ENCODE results near the gene SEMA6B.

The SEMA6B gene

GRCh38 chr19:4559569-4559968 lies at the start of gene SEMA6B:
Gene SEMA6B, minus strand, starts transcription at chr19:4559684. Its CDS starts 1,227 bp downstream, at chr19:4558457.
- H3K9ac ChIP-seq (ENCODE audit: insufficient read length) = no peak within 1 kb of the TSS
- TF ChIP-seq POLR2AphosphoS5 (IDR thresholded peaks at IDR 0.05; ENCODE audit: borderline replicate concordance, low read depth, low read length) (no peak), FOXP2 (optimal IDR thresholded peaks at IDR 0.05; ENCODE audit: control extremely low read depth, extremely low read length, insufficient read depth) (no peak), EZH2 (IDR thresholded peaks at IDR 0.05) (no peak)
- no peaks in the 10 kb centered on the region for H3K36me3 ChIP-seq (ENCODE audit: insufficient read depth, low read length)
- no peak for DNase-seq (ENCODE audit: low read depth, low spot score)
- H3K27ac ChIP-seq = no peak within 1 kb of the TSS
- no peak within 1 kb of the TSS for H3K4me3 ChIP-seq
- H3K9me3 ChIP-seq (ENCODE audit: low read depth, low read length) = no peaks in the 10 kb centered on the region

- no peaks in the 10 kb centered on the region for H3K9me3 ChIP-seq (ENCODE audit: low read depth, low read length)
- no peak for DNase-seq (ENCODE audit: low read depth, low spot score)
- no peak overlapping the region for H3K27ac ChIP-seq
- no peaks in the 10 kb centered on the region for H3K36me3 ChIP-seq (ENCODE audit: insufficient read depth, low read length)
- TF ChIP-seq FOXP2 (optimal IDR thresholded peaks at IDR 0.05; ENCODE audit: control extremely low read depth, extremely low read length, insufficient read depth) (no peak), POLR2AphosphoS5 (IDR thresholded peaks at IDR 0.05; ENCODE audit: borderline replicate concordance, low read depth, low read length) (no peak)
- no peak overlapping the region for H3K4me3 ChIP-seq
- H3K9ac ChIP-seq (ENCODE audit: insufficient read length) = no peak overlapping the region
Observed at GRCh38 chr19:4606921-4607678, 47.6 kb upstream of the SEMA6B start.

GRCh38 chr19:4606181-4606580 lies 46.7 kb upstream of the SEMA6B start:
- Histone ChIP-seq H3K36me3 (ENCODE audit: insufficient read depth, low read length) (no peaks in the 10 kb centered on the region), H3K9ac (ENCODE audit: insufficient read length) (no peak overlapping the region), H3K27ac (no peak overlapping the region), H3K9me3 (ENCODE audit: low read depth, low read length) (no peaks in the 10 kb centered on the region), H3K4me3 (no peak overlapping the region)
- no peak for DNase-seq (ENCODE audit: low read depth, low spot score)
- TF ChIP-seq EZH2 (IDR thresholded peaks at IDR 0.05) = no peak
- TF ChIP-seq FOXP2 (optimal IDR thresholded peaks at IDR 0.05; ENCODE audit: control extremely low read depth, extremely low read length, insufficient read depth) = no peak
- TF ChIP-seq POLR2AphosphoS5 (IDR thresholded peaks at IDR 0.05; ENCODE audit: borderline replicate concordance, low read depth, low read length) = no peak

- no peak overlapping the region for H3K27ac ChIP-seq
- DNase-seq (ENCODE audit: low read depth, low spot score) = no peak
- no peak overlapping the region for H3K4me3 ChIP-seq
- no peaks in the 10 kb centered on the region for H3K9me3 ChIP-seq (ENCODE audit: low read depth, low read length)
- no peak overlapping the region for H3K9ac ChIP-seq (ENCODE audit: insufficient read length)
- TF ChIP-seq POLR2AphosphoS5 (IDR thresholded peaks at IDR 0.05; ENCODE audit: borderline replicate concordance, low read depth, low read length) (no peak), EZH2 (IDR thresholded peaks at IDR 0.05) (no peak), FOXP2 (optimal IDR thresholded peaks at IDR 0.05; ENCODE audit: control extremely low read depth, extremely low read length, insufficient read depth) (no peak)
- H3K36me3 ChIP-seq (ENCODE audit: insufficient read depth, low read length) = no peaks in the 10 kb centered on the region
Observed at GRCh38 chr19:4604912-4605311, 45.4 kb upstream of the SEMA6B start.

- H3K36me3 ChIP-seq (ENCODE audit: insufficient read depth, low read length) = no peaks in the 10 kb centered on the region
- H3K27ac ChIP-seq = no peak overlapping the region
- H3K4me3 ChIP-seq = no peak overlapping the region
- TF ChIP-seq EZH2 (IDR thresholded peaks at IDR 0.05) (no peak), FOXP2 (optimal IDR thresholded peaks at IDR 0.05; ENCODE audit: control extremely low read depth, extremely low read length, insufficient read depth) (no peak), POLR2AphosphoS5 (IDR thresholded peaks at IDR 0.05; ENCODE audit: borderline replicate concordance, low read depth, low read length) (no peak)
- DNase-seq (ENCODE audit: low read depth, low spot score) = no peak
- H3K9ac ChIP-seq (ENCODE audit: insufficient read length) = no peak overlapping the region
- no peaks in the 10 kb centered on the region for H3K9me3 ChIP-seq (ENCODE audit: low read depth, low read length)
Observed at GRCh38 chr19:4602915-4603314, 43.4 kb upstream of the SEMA6B start.

- Histone ChIP-seq H3K4me3 (no peak overlapping the region), H3K9me3 (ENCODE audit: low read depth, low read length) (no peaks in the 10 kb centered on the region), H3K36me3 (ENCODE audit: insufficient read depth, low read length) (no peaks in the 10 kb centered on the region), H3K27ac (no peak overlapping the region), H3K9ac (ENCODE audit: insufficient read length) (no peak overlapping the region)
- DNase-seq (ENCODE audit: low read depth, low spot score) = no peak
- no peak for TF ChIP-seq POLR2AphosphoS5 (IDR thresholded peaks at IDR 0.05; ENCODE audit: borderline replicate concordance, low read depth, low read length)
- no peak for TF ChIP-seq EZH2 (IDR thresholded peaks at IDR 0.05)
- no peak for TF ChIP-seq FOXP2 (optimal IDR thresholded peaks at IDR 0.05; ENCODE audit: control extremely low read depth, extremely low read length, insufficient read depth)
Observed at GRCh38 chr19:4602173-4602788, 42.8 kb upstream of the SEMA6B start.

- Histone ChIP-seq H3K9ac (ENCODE audit: insufficient read length) (no peak overlapping the region), H3K4me3 (no peak overlapping the region), H3K9me3 (ENCODE audit: low read depth, low read length) (no peaks in the 10 kb centered on the region), H3K27ac (no peak overlapping the region), H3K36me3 (ENCODE audit: insufficient read depth, low read length) (no peaks in the 10 kb centered on the region)
- DNase-seq (ENCODE audit: low read depth, low spot score) = no peak
- TF ChIP-seq EZH2 (IDR thresholded peaks at IDR 0.05) = no peak
- no peak for TF ChIP-seq FOXP2 (optimal IDR thresholded peaks at IDR 0.05; ENCODE audit: control extremely low read depth, extremely low read length, insufficient read depth)
- no peak for TF ChIP-seq POLR2AphosphoS5 (IDR thresholded peaks at IDR 0.05; ENCODE audit: borderline replicate concordance, low read depth, low read length)
Observed at GRCh38 chr19:4600893-4601292, 41.4 kb upstream of the SEMA6B start.

GRCh38 chr19:4600082-4600481 lies 40.6 kb upstream of the SEMA6B start:
- TF ChIP-seq EZH2 (IDR thresholded peaks at IDR 0.05) (no peak), POLR2AphosphoS5 (IDR thresholded peaks at IDR 0.05; ENCODE audit: borderline replicate concordance, low read depth, low read length) (no peak), FOXP2 (optimal IDR thresholded peaks at IDR 0.05; ENCODE audit: control extremely low read depth, extremely low read length, insufficient read depth) (no peak)
- Histone ChIP-seq H3K9ac (ENCODE audit: insufficient read length) (no peak overlapping the region), H3K9me3 (ENCODE audit: low read depth, low read length) (no peaks in the 10 kb centered on the region), H3K36me3 (ENCODE audit: insufficient read depth, low read length) (no peaks in the 10 kb centered on the region), H3K27ac (no peak overlapping the region), H3K4me3 (no peak overlapping the region)
- no peak for DNase-seq (ENCODE audit: low read depth, low spot score)
